ENCODE results near the gene PRH1. TPM values are rescaled to one million over a fixed set of nuclear protein-coding genes. Genes with fewer than 3 reads are reported as not detected.

The PRH1 gene
- total RNA-seq, 1 donor from 2014 or later, result 6.5 TPM

- no peak for DNase-seq (ENCODE audit: low read depth in 2 of 2)
These were observed 41.2 kb downstream of the PRH1 start for GRCh38 chr12:10842862-10843261.

GRCh38 chr12:10838461-10838860 is 45.6 kb downstream of the PRH1 start:
- DNase-seq (ENCODE audit: low read depth in 2 of 2), result no peak

Other genes with a start within 250 kb of the PRH1 start
- 3.2 and 6.7 TPM in 2 replicates for gene STYK1, start 210.2 kb downstream of the PRH1 start, total RNA-seq
- 122 and 127 TPM in 2 replicates for gene YBX3, start 160.9 kb downstream of the PRH1 start, total RNA-seq
- gene TAS2R7, start 81.6 kb downstream of the PRH1 start, total RNA-seq, result under 0.01 TPM in 1 of 2 replicates, not detected in the other
- gene TAS2R8, start 77.0 kb downstream of the PRH1 start, total RNA-seq, result not detected in 2 replicates
- gene TAS2R9, start 74.1 kb downstream of the PRH1 start, total RNA-seq, result not detected in 2 replicates
- gene TAS2R10, start 57.9 kb downstream of the PRH1 start, total RNA-seq, result 0.13 and 0.51 TPM in 2 replicates
- 0.13 and 0.51 TPM in 2 replicates for gene PRR4, start 34.8 kb downstream of the PRH1 start, total RNA-seq
- gene TAS2R13, start 25.3 kb upstream of the PRH1 start, total RNA-seq, result 0.39 and 0.63 TPM in 2 replicates
- not detected in 2 replicates for gene PRH2, start 45.0 kb upstream of the PRH1 start, total RNA-seq
- 0.90 and 1.0 TPM in 2 replicates for gene TAS2R14, start 55.0 kb upstream of the PRH1 start, total RNA-seq
- 1.2 and 1.8 TPM in 2 replicates for gene TAS2R50, start 102.7 kb upstream of the PRH1 start, total RNA-seq
- 1.3 and 2.3 TPM in 2 replicates for gene TAS2R20, start 114.0 kb upstream of the PRH1 start, total RNA-seq
- gene TAS2R19, start 138.4 kb upstream of the PRH1 start, total RNA-seq, result 1.7 and 3.4 TPM in 2 replicates
- 1.2 and 2.3 TPM in 2 replicates for gene TAS2R31, start 147.2 kb upstream of the PRH1 start, total RNA-seq
- 1.0 and 1.4 TPM in 2 replicates for gene TAS2R46, start 178.0 kb upstream of the PRH1 start, total RNA-seq
- gene TAS2R43, start 208.1 kb upstream of the PRH1 start, total RNA-seq, result 0.26 and 1.6 TPM in 2 replicates